GM23338 (cell line): ENCODE measurements around the gene PID1. TPM values are rescaled to one million over a fixed set of nuclear protein-coding genes. Genes with fewer than 3 reads are reported as not detected.

ENCODE experiments used
- ATAC-seq: fragments of 200-7000 bp; cut with Tn5 transposase; 3 replicates; pipeline ENCODE4 v1.9.1; 2020
- DNase-seq: peaks from one replicate; pipeline ENCODE4 v3.0.0-alpha.2; 2015; ENCODE audit warnings: low spot score
- H2AFZ ChIP-seq: fragments of 200-600 bp; sonication (generic); 2 replicates; pipeline ENCODE4 v1.8.0; 2016; ENCODE audit warnings: antibody characterized with exemption, mild to moderate bottlenecking, moderate library complexity
- H3F3A ChIP-seq: fragments of 200-600 bp; sonication (generic); replicated peaks from 2 replicates; pipeline ENCODE4 v1.8.0; 2017; ENCODE audit warnings: antibody characterized with exemption, mixed run types, low read depth
- H3K27ac ChIP-seq: fragments of 200-600 bp; sonication (generic); 2 replicates; pipeline ENCODE4 v1.6.1; 2016; ENCODE audit warnings: low read depth
- H3K27me3 ChIP-seq: fragments of 200-600 bp; sonication (generic); 2 replicates; pipeline ENCODE4 v1.8.0; 2016; ENCODE audit warnings: mild to moderate bottlenecking, mixed run types, moderate library complexity; ENCODE audit not compliant: insufficient read depth
- H3K36me3 ChIP-seq: fragments of 200-600 bp; sonication (generic); 2 replicates; pipeline ENCODE4 v1.8.0; 2016; ENCODE audit warnings: mild to moderate bottlenecking; ENCODE audit not compliant: insufficient read depth
- H3K4me1 ChIP-seq: fragments of 200-600 bp; sonication (generic); 2 replicates; pipeline ENCODE4 v1.8.0; 2016; ENCODE audit warnings: mild to moderate bottlenecking, moderate library complexity; ENCODE audit not compliant: insufficient read depth
- H3K4me2 ChIP-seq: fragments of 200-600 bp; sonication (generic); 2 replicates; pipeline ENCODE4 v1.7.1; 2017; ENCODE audit warnings: mixed run types
- H3K4me3 ChIP-seq: fragments of 200-600 bp; sonication (generic); 2 replicates; pipeline ENCODE4 v1.6.1; 2016; ENCODE audit warnings: mixed run types
- H3K79me2 ChIP-seq: fragments of 200-600 bp; sonication (generic); replicated peaks from 2 replicates; pipeline ENCODE4 v1.8.0; 2017; ENCODE audit warnings: mild to moderate bottlenecking; ENCODE audit not compliant: insufficient read depth
- H3K9me2 ChIP-seq: fragments of 200-600 bp; sonication (generic); 2 replicates; pipeline ENCODE4 v1.8.0; 2017; ENCODE audit not compliant: insufficient read depth
- H4K20me1 ChIP-seq: fragments of 200-600 bp; sonication (generic); replicated peaks from 2 replicates; pipeline ENCODE4 v1.8.0; 2017; ENCODE audit warnings: mild to moderate bottlenecking; ENCODE audit not compliant: insufficient read depth
- H3K27ac Mint-ChIP-seq: 2 replicates; pipeline ENCODE4 v1.8.0; 2020; ENCODE audit warnings: inconsistent platforms, mild to moderate bottlenecking, moderate library complexity, mixed read lengths
- H3K27me3 Mint-ChIP-seq: 3 replicates; pipeline ENCODE4 v1.8.0; 2022; ENCODE audit warnings: low read depth, mild to moderate bottlenecking, moderate library complexity, mixed read lengths, inconsistent platforms; ENCODE audit not compliant: insufficient read depth, poor library complexity
- H3K36me3 Mint-ChIP-seq: 3 replicates; pipeline ENCODE4 v1.8.0; 2021; ENCODE audit warnings: low read depth, mild to moderate bottlenecking, inconsistent platforms, moderate library complexity, mixed read lengths
- H3K4me1 Mint-ChIP-seq: 3 replicates; pipeline ENCODE4 v1.8.0; 2020; ENCODE audit warnings: mild to moderate bottlenecking, inconsistent platforms, mixed read lengths
- H3K4me3 Mint-ChIP-seq: 3 replicates; pipeline ENCODE4 v1.8.0; 2021; ENCODE audit warnings: moderate library complexity, mild to moderate bottlenecking, inconsistent platforms, mixed read lengths
- H3K9me3 Mint-ChIP-seq: 3 replicates; pipeline ENCODE4 v1.8.0; 2020; ENCODE audit warnings: moderate library complexity, mild to moderate bottlenecking, inconsistent platforms, mixed read lengths
- CREB1 ChIP-seq: fragments of 250-450 bp; sonication (Bioruptor Pico); IDR thresholded peaks from 2 replicates; pipeline ENCODE4 v1.5.0; 2020; ENCODE audit warnings: low read depth, mild to moderate bottlenecking, moderate library complexity
- EZH2 ChIP-seq: fragments of 200-600 bp; sonication (generic); IDR thresholded peaks from one replicate; pipeline ENCODE4 v1.8.0; 2017; ENCODE audit warnings: antibody characterized with exemption, mild to moderate bottlenecking, low read depth; ENCODE audit not compliant: unreplicated experiment
- JUNB ChIP-seq: IDR thresholded peaks from one replicate; pipeline ENCODE4 v1.6.1; 2016; ENCODE audit warnings: antibody characterized with exemption; ENCODE audit not compliant: unreplicated experiment
- NANOG ChIP-seq: IDR thresholded peaks from 2 replicates; pipeline ENCODE4 v1.6.1; 2016; ENCODE audit warnings: antibody characterized with exemption, borderline replicate concordance
- POLR2AphosphoS5 ChIP-seq: IDR thresholded peaks from 2 replicates; pipeline ENCODE4 v1.6.1; 2016; ENCODE audit warnings: antibody characterized with exemption, low read depth
- STAT1 ChIP-seq: IDR thresholded peaks from one replicate; pipeline ENCODE4 v1.6.1; 2016; ENCODE audit warnings: antibody characterized with exemption; ENCODE audit not compliant: unreplicated experiment
- ZNF114 ChIP-seq: fragments of 250-450 bp; sonication (Bioruptor Pico); IDR thresholded peaks from 2 replicates; pipeline ENCODE4 v1.5.0; 2020; ENCODE audit warnings: mild to moderate bottlenecking, moderate library complexity
- ZNF331 ChIP-seq: fragments of 250-450 bp; sonication (Bioruptor Pico); IDR thresholded peaks from 2 replicates; pipeline ENCODE4 v1.5.0; 2020; ENCODE audit warnings: low read depth, mild to moderate bottlenecking, moderate library complexity
- polyA plus RNA-seq: library from polyadenylated mRNA; unstranded; fragments of >200 nt; fragmentation: Nextera tagmentation; extraction: Ambion mirVana; gene quantifications from 2 replicates; pipeline ENCODE4 v1.2.1, GENCODE V29; 2016
- total RNA-seq: library from RNA; depleted of rRNA; stranded (reverse); fragments of >200 nt; shearing (Covaris generic); gene quantifications from 2 replicates; pipeline ENCODE4 v1.2.3, GENCODE V29; 2014
- TF ChIP-seq, protein P1 (sequence below): IDR thresholded peaks from one replicate; pipeline ENCODE4 v1.6.1; 2018; ENCODE audit warnings: antibody characterized with exemption; ENCODE audit not compliant: unreplicated experiment
- TF ChIP-seq, protein P2 (sequence below), 2 experiments: fragments of 200-600 bp in 1 of 2; sonication (generic) in 1 of 2; conservative IDR thresholded peaks; 2 replicates each; pipeline versions ENCODE4 v1.5.1 to v1.6.1; 2016 to 2017; ENCODE audit warnings: antibody characterized with exemption in 2 of 2, low read depth in 2 of 2, mild to moderate bottlenecking in 2 of 2, moderate library complexity in 1 of 2

The PID1 gene
- total and polyA plus RNA-seq, 2 experiments from 2014 or later = 1.7 to 2.4 TPM

DNA sequence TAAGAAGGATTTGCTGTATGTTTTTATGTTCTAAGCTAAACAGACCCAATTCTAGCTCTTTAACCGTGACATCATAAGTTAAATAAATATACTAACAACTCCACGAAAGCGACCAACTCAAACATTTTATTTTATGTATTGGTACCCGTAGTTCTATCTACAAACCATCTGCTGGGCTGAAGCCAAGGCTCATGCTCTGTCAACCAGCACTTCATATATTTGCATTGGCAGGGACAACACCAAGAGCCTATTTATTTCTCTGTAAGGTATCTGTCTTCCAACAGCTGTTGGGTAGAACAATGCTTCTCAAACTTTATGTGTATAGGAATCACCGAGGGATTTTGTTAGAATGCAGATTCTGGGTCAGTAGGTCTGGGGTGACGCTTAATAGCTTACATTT is 64.5 kb downstream of the PID1 start:
- H3K4me3 ChIP-seq = no peak overlapping the region
- Mint-ChIP-seq H3K36me3 (0 out of 3 replicates have a peak, but pooled peaks cover 3% of the 10 kb centered on the region), H3K27ac (no peak overlapping the region), H3K9me3 (no peaks in the 10 kb centered on the region; the same call in 2 of the 3 replicates), H3K4me3 (no peak overlapping the region), H3K27me3 (peaks cover 1% of the 10 kb centered on the region), H3K4me1 (peaks cover 10% of the 10 kb centered on the region)
- no peak for DNase-seq
- no peaks in the 10 kb centered on the region for H3F3A ChIP-seq
- no peak for ATAC-seq
- H3K4me1 ChIP-seq = peaks cover 11% of the 10 kb centered on the region; the same call in 1 of the 2 replicates
- no peak overlapping the region for H3K27ac ChIP-seq
- no peak for TF ChIP-seq NANOG
- H3K79me2 ChIP-seq = no peaks in the 10 kb centered on the region
- no peak overlapping the region for H2AFZ ChIP-seq
- H3K9me2 ChIP-seq = no peaks in the 10 kb centered on the region
- no peak overlapping the region for H3K4me2 ChIP-seq
- H3K27me3 ChIP-seq = no peaks in the 10 kb centered on the region
- no peaks in the 10 kb centered on the region for H3K36me3 ChIP-seq
- H4K20me1 ChIP-seq = no peaks in the 10 kb centered on the region

DNA sequence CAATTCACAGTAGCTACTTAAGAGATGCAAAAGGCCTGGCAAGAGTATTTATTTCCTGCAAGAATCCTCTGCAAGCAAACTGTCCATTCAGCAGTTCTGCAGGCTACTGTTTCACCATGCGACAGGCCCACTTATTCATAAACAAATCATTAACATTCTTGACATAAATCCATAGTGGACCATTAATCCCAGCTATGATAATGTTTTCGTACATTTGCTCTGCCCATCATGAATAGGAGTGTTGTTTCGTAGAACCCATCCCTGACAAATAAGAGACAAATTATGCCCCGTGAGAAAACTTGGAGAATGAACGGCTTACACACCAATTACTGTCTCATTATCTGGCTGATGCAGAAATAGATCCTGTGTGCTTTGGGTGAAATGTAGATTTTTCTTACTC is 65.4 kb downstream of the PID1 start:
- Histone ChIP-seq H3K27me3 (no peaks in the 10 kb centered on the region), H3K4me1 (peaks cover 11% of the 10 kb centered on the region; the same call in 1 of the 2 replicates), H4K20me1 (no peaks in the 10 kb centered on the region), H3K4me2 (no peak overlapping the region), H3K4me3 (no peak overlapping the region), H3K79me2 (no peaks in the 10 kb centered on the region), H3K36me3 (no peaks in the 10 kb centered on the region), H3K9me2 (no peaks in the 10 kb centered on the region), H2AFZ (no peak overlapping the region), H3K27ac (no peak overlapping the region), H3F3A (no peaks in the 10 kb centered on the region)
- H3K4me1 Mint-ChIP-seq = peaks cover 10% of the 10 kb centered on the region
- TF ChIP-seq, protein P1, sequence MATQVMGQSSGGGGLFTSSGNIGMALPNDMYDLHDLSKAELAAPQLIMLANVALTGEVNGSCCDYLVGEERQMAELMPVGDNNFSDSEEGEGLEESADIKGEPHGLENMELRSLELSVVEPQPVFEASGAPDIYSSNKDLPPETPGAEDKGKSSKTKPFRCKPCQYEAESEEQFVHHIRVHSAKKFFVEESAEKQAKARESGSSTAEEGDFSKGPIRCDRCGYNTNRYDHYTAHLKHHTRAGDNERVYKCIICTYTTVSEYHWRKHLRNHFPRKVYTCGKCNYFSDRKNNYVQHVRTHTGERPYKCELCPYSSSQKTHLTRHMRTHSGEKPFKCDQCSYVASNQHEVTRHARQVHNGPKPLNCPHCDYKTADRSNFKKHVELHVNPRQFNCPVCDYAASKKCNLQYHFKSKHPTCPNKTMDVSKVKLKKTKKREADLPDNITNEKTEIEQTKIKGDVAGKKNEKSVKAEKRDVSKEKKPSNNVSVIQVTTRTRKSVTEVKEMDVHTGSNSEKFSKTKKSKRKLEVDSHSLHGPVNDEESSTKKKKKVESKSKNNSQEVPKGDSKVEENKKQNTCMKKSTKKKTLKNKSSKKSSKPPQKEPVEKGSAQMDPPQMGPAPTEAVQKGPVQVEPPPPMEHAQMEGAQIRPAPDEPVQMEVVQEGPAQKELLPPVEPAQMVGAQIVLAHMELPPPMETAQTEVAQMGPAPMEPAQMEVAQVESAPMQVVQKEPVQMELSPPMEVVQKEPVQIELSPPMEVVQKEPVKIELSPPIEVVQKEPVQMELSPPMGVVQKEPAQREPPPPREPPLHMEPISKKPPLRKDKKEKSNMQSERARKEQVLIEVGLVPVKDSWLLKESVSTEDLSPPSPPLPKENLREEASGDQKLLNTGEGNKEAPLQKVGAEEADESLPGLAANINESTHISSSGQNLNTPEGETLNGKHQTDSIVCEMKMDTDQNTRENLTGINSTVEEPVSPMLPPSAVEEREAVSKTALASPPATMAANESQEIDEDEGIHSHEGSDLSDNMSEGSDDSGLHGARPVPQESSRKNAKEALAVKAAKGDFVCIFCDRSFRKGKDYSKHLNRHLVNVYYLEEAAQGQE = no peak
- TF ChIP-seq JUNB = no peak
- TF ChIP-seq, protein P2, sequence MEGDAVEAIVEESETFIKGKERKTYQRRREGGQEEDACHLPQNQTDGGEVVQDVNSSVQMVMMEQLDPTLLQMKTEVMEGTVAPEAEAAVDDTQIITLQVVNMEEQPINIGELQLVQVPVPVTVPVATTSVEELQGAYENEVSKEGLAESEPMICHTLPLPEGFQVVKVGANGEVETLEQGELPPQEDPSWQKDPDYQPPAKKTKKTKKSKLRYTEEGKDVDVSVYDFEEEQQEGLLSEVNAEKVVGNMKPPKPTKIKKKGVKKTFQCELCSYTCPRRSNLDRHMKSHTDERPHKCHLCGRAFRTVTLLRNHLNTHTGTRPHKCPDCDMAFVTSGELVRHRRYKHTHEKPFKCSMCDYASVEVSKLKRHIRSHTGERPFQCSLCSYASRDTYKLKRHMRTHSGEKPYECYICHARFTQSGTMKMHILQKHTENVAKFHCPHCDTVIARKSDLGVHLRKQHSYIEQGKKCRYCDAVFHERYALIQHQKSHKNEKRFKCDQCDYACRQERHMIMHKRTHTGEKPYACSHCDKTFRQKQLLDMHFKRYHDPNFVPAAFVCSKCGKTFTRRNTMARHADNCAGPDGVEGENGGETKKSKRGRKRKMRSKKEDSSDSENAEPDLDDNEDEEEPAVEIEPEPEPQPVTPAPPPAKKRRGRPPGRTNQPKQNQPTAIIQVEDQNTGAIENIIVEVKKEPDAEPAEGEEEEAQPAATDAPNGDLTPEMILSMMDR (conservative IDR thresholded peaks at IDR 0.05; ENCODE audit: low read depth in 2 of 2) = no peak
- no peak overlapping the region for H3K27ac Mint-ChIP-seq
- peaks cover 1% of the 10 kb centered on the region for H3K27me3 Mint-ChIP-seq
- H3K9me3 Mint-ChIP-seq = no peaks in the 10 kb centered on the region; the same call in 2 of the 3 replicates
- DNase-seq (peak; percentile 1), ATAC-seq (no peak)
- 0 out of 3 replicates have a peak, but pooled peaks cover 3% of the 10 kb centered on the region for H3K36me3 Mint-ChIP-seq
- H3K4me3 Mint-ChIP-seq = no peak overlapping the region

DNA sequence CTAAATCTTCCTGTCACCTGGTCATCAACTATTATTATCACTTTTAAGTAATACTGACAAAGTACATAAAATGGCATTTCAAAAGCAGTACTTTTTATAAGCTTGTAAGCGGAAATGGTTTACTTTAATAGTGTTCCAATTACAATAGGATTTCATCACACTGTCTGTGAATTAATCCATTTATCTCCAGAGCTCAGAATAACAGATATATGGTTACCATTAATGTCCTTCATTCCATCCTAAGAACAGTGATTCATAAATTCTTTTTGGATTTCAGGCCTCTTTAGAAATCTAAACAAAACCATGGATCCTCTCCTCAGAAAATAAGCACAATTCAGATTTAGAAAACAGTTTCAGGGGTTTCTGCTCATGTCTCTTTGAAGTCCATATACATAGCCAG is 68.4 kb downstream of the PID1 start:
- Histone ChIP-seq H3K27me3 (no peaks in the 10 kb centered on the region), H3K27ac (no peak overlapping the region), H4K20me1 (no peaks in the 10 kb centered on the region), H3K4me3 (no peak overlapping the region), H2AFZ (no peak overlapping the region), H3K4me1 (no peaks in the 10 kb centered on the region), H3F3A (no peaks in the 10 kb centered on the region), H3K9me2 (no peaks in the 10 kb centered on the region), H3K4me2 (no peak overlapping the region), H3K79me2 (no peaks in the 10 kb centered on the region), H3K36me3 (no peaks in the 10 kb centered on the region)
- ATAC-seq = no peak
- Mint-ChIP-seq H3K9me3 (no peaks in the 10 kb centered on the region), H3K36me3 (no peaks in the 10 kb centered on the region), H3K27ac (no peak overlapping the region), H3K4me3 (no peak overlapping the region), H3K4me1 (no peaks in the 10 kb centered on the region), H3K27me3 (no peaks in the 10 kb centered on the region)
- DNase-seq = no peak
- no peak for TF ChIP-seq EZH2
- TF ChIP-seq STAT1 = no peak
- TF ChIP-seq, protein P1 = no peak
- TF ChIP-seq JUNB = no peak
- no peak for TF ChIP-seq ZNF114 (CRISPR knock-in tag)
- TF ChIP-seq CREB1 (CRISPR knock-in tag) = no peak
- TF ChIP-seq POLR2AphosphoS5 = no peak
- no peak for TF ChIP-seq ZNF331
